ENCODE measurements around the gene SNX17. TPM values are rescaled to one million over a fixed set of nuclear protein-coding genes. Genes with fewer than 3 reads are reported as not detected.

Gene SNX17
- total and polyA plus RNA-seq, 2 of the 13 experiments (the other 11 are each of a cell fraction or from before 2014, with no cell fraction given): 75.0 to 109 TPM

DNA sequence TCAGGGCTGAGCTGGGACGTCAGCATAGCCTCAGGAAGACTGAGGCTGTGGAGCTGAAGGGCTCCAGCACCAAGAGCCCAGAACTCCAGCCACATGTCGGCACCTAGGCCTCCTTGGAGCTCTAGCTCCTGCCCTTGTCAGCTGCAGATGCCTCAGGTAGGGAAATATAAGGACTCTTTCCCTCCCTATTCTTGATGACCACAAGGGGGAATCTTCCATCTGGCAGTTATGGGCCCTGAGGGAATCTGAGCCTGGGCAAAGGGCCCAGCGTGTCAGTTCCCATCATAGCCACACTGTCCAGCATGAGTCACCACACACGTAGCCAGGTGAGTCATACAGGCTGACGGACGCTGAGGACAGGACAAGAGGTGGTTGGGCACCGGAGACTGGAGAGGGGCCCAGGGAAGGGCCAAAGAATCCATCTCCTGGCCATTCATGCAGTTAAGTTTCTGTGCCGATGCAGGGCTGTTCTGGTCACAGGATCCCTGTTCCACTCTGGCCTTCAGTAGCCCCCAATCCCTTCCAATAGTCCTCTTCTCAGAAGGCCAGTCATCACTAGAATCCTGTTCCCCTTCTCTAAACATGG, 49.4 kb upstream of the SNX17 start (continued):
- TF ChIP-seq, protein P1, sequence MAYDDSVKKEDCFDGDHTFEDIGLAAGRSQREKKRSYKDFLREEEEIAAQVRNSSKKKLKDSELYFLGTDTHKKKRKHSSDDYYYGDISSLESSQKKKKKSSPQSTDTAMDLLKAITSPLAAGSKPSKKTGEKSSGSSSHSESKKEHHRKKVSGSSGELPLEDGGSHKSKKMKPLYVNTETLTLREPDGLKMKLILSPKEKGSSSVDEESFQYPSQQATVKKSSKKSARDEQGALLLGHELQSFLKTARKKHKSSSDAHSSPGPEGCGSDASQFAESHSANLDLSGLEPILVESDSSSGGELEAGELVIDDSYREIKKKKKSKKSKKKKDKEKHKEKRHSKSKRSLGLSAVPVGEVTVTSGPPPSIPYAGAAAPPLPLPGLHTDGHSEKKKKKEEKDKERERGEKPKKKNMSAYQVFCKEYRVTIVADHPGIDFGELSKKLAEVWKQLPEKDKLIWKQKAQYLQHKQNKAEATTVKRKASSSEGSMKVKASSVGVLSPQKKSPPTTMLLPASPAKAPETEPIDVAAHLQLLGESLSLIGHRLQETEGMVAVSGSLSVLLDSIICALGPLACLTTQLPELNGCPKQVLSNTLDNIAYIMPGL (CRISPR knock-in tag; IDR thresholded peaks at IDR 0.05; ENCODE audit: borderline replicate concordance in 1 of 2, low read depth in 1 of 2): peak; percentile 84 to 94
- TF ChIP-seq, protein P2, sequence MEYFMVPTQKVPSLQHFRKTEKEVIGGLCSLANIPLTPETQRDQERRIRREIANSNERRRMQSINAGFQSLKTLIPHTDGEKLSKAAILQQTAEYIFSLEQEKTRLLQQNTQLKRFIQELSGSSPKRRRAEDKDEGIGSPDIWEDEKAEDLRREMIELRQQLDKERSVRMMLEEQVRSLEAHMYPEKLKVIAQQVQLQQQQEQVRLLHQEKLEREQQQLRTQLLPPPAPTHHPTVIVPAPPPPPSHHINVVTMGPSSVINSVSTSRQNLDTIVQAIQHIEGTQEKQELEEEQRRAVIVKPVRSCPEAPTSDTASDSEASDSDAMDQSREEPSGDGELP (IDR thresholded peaks at IDR 0.05; ENCODE audit: borderline replicate concordance, low read depth): peak; percentile 83; the same call in 1 of the 2 replicates
- peak; percentile 56 for TF ChIP-seq ZNF644 (CRISPR knock-in tag; IDR thresholded peaks at IDR 0.05; ENCODE audit: low read depth)
- TF ChIP-seq ZBTB38 (CRISPR knock-in tag; IDR thresholded peaks at IDR 0.05): peak; percentile 78; the same call in 1 of the 2 replicates
- TF ChIP-seq, protein P3, sequence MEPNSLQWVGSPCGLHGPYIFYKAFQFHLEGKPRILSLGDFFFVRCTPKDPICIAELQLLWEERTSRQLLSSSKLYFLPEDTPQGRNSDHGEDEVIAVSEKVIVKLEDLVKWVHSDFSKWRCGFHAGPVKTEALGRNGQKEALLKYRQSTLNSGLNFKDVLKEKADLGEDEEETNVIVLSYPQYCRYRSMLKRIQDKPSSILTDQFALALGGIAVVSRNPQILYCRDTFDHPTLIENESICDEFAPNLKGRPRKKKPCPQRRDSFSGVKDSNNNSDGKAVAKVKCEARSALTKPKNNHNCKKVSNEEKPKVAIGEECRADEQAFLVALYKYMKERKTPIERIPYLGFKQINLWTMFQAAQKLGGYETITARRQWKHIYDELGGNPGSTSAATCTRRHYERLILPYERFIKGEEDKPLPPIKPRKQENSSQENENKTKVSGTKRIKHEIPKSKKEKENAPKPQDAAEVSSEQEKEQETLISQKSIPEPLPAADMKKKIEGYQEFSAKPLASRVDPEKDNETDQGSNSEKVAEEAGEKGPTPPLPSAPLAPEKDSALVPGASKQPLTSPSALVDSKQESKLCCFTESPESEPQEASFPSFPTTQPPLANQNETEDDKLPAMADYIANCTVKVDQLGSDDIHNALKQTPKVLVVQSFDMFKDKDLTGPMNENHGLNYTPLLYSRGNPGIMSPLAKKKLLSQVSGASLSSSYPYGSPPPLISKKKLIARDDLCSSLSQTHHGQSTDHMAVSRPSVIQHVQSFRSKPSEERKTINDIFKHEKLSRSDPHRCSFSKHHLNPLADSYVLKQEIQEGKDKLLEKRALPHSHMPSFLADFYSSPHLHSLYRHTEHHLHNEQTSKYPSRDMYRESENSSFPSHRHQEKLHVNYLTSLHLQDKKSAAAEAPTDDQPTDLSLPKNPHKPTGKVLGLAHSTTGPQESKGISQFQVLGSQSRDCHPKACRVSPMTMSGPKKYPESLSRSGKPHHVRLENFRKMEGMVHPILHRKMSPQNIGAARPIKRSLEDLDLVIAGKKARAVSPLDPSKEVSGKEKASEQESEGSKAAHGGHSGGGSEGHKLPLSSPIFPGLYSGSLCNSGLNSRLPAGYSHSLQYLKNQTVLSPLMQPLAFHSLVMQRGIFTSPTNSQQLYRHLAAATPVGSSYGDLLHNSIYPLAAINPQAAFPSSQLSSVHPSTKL (CRISPR knock-in tag; IDR thresholded peaks at IDR 0.05): peak; percentile 89
- TF ChIP-seq MBNL3 (CRISPR knock-in tag; conservative IDR thresholded peaks at IDR 0.05): no peak
- TF ChIP-seq ZC3H4 (CRISPR knock-in tag; IDR thresholded peaks at IDR 0.05; ENCODE audit: borderline replicate concordance): peak; percentile 27; the same call in 1 of the 2 replicates
- TF ChIP-seq, protein P4, sequence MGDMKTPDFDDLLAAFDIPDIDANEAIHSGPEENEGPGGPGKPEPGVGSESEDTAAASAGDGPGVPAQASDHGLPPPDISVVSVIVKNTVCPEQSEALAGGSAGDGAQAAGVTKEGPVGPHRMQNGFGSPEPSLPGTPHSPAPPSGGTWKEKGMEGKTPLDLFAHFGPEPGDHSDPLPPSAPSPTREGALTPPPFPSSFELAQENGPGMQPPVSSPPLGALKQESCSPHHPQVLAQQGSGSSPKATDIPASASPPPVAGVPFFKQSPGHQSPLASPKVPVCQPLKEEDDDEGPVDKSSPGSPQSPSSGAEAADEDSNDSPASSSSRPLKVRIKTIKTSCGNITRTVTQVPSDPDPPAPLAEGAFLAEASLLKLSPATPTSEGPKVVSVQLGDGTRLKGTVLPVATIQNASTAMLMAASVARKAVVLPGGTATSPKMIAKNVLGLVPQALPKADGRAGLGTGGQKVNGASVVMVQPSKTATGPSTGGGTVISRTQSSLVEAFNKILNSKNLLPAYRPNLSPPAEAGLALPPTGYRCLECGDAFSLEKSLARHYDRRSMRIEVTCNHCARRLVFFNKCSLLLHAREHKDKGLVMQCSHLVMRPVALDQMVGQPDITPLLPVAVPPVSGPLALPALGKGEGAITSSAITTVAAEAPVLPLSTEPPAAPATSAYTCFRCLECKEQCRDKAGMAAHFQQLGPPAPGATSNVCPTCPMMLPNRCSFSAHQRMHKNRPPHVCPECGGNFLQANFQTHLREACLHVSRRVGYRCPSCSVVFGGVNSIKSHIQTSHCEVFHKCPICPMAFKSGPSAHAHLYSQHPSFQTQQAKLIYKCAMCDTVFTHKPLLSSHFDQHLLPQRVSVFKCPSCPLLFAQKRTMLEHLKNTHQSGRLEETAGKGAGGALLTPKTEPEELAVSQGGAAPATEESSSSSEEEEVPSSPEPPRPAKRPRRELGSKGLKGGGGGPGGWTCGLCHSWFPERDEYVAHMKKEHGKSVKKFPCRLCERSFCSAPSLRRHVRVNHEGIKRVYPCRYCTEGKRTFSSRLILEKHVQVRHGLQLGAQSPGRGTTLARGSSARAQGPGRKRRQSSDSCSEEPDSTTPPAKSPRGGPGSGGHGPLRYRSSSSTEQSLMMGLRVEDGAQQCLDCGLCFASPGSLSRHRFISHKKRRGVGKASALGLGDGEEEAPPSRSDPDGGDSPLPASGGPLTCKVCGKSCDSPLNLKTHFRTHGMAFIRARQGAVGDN (CRISPR knock-in tag; IDR thresholded peaks at IDR 0.05): peak; percentile 96
- TF ChIP-seq ZFP37 (CRISPR knock-in tag; IDR thresholded peaks at IDR 0.05; ENCODE audit: borderline replicate concordance): peak; percentile 41; the same call in 1 of the 2 replicates
- TF ChIP-seq, protein P5, sequence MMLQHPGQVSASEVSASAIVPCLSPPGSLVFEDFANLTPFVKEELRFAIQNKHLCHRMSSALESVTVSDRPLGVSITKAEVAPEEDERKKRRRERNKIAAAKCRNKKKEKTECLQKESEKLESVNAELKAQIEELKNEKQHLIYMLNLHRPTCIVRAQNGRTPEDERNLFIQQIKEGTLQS (CRISPR knock-in tag; IDR thresholded peaks at IDR 0.05): peak; percentile 100
- peak; percentile 70; the same call in 1 of the 2 replicates for TF ChIP-seq SMAD1 (CRISPR knock-in tag; IDR thresholded peaks at IDR 0.05; ENCODE audit: borderline replicate concordance, low read depth)
- TF ChIP-seq U2AF1 (optimal IDR thresholded peaks at IDR 0.05; ENCODE audit: low read depth, low read length): peak; percentile 78
- peak; percentile 60 for TF ChIP-seq ELF1 (CRISPR knock-in tag; IDR thresholded peaks at IDR 0.05)
- no peak for TF ChIP-seq ZNF776 (CRISPR knock-in tag; IDR thresholded peaks at IDR 0.05)
- peak; percentile 52; the same call in 1 of the 2 replicates for TF ChIP-seq ZNF768 (CRISPR knock-in tag; IDR thresholded peaks at IDR 0.05)
- TF ChIP-seq ELF4 (CRISPR knock-in tag; IDR thresholded peaks at IDR 0.05; ENCODE audit: borderline replicate concordance): no peak
- TF ChIP-seq SIX4 (CRISPR knock-in tag; IDR thresholded peaks at IDR 0.05): peak; percentile 83

Measured in HepG2 (cell line).